HG03280 (cell line): Measurements from ENCODE around the gene MUC15.

Source experiments
- ATAC-seq: cut with Tn5 transposase; IDR thresholded peaks from one replicate; pipeline ENCODE4 v1.9.1; 2021; ENCODE audit warnings: mild to moderate bottlenecking, moderate library complexity; ENCODE audit not compliant: unreplicated experiment

MUC15 gene

DNA sequence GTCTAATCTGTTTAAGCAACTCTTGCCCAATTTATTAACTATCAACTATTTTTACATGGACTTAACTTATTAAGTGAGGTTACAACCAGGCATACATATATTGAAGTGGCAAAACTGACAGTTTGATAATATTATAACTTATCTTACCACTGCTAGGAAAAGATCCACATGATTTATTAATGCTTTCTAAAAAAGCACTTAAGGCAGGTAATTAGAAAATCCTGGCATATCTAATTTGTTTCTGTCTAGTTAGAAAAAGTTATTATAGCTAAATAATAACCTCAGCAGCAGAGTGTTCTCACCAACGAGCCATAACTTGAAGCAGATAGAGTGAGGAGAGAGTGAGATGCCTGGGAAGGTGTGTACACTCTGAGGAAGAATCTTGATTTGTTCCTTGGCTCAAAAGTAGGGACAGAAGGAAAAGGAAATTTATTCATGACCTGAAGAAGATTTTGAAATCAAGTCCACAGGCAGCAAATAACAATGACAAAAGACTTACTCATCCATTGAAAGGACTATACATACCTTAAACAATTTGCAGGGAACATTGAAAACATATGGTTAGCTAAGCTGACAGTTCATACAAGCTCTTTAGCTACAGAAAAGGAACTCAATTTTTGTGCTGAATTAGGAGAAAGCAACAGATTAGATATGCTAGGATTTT lies 7.1 kb upstream of the MUC15 start:
- ATAC-seq = no peak

DNA sequence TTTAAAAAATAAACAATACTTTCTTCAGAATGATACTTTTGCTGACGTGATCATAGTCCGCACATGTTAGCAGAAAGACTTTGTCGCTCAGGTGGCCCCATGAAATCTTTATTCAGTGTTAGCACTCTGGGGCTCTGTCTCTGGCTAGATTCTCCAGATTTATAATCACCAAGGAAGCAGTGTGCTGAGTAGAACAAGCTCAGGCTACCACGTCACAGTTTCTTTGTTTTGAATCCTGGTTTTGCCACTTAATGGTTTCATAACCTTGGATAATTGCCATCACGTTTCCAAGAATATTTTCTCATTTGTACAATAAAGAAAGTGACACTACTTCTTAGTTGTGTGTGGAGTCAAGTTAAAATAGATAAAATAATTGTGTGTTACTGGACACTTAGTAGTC lies 3.9 kb upstream of the MUC15 start:
- no peak for ATAC-seq

DNA sequence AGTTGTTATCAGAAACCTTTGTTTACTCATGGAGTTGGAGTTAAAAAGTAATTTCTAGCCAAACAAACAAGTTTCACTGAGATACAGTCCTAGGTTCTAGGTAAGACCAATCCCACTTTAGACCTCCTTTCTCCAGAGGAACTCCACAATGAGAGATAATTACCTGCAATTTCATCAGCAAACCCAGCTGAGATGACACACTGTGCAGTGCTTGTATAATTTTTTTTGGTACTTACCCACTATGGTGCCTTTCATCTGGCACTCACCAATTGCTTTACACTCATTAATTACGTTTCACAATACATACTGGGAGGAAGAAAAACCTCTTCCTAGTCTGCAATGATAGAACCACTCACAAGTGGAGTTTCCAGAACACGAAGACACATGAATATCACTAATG lies 1.8 kb upstream of the MUC15 start:
- ATAC-seq = no peak

DNA sequence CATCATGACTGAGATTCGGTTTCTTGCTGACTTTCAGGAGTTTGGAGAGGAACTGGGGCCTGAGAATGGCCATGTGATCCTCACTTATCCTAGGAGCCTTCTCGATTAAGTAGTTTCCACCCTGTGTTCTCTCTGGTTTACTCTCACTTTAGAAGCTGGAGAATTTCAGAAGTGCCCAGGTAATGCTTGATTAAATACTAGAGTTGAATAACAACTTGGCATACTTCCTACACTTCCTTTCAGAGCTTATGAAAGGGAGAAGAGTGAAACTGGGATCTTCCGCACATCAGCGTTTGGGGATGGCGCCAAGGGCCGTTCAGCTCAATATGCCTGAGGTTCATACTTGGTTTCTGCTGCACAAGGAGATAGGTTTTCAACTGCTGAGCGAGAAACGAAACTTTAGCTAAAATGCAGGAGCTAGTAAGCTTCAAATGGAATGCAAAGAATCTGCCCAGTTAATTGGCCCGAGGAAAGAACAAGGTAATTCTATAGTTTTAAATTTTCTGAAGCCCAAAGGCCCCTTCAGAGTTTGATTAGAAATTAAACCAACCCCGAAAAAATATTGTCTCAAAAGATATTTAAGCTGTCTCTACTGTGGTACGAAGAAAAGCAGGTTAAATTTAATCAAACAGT lies 823 bp upstream of the MUC15 start:
- no peak for ATAC-seq

DNA sequence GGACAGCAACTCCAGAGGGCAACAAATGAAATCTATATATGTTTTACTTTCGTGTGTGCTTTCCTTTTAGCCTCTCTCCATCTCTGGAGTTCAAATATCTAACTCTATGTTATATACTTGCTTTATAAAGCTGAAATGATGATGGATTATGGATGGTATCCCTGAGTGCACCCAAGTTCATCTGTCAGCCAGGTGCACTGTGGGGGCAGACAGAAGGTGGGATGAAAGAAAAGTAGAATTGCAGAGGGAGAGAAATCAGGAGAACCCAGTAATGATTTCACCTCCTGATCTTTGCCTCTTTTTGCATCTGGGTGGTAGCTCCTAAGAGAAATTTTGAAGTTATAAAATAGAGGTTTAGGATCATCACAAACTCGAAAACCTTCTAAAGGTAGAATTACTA lies 2.4 kb downstream of the MUC15 start:
- no peak for ATAC-seq

DNA sequence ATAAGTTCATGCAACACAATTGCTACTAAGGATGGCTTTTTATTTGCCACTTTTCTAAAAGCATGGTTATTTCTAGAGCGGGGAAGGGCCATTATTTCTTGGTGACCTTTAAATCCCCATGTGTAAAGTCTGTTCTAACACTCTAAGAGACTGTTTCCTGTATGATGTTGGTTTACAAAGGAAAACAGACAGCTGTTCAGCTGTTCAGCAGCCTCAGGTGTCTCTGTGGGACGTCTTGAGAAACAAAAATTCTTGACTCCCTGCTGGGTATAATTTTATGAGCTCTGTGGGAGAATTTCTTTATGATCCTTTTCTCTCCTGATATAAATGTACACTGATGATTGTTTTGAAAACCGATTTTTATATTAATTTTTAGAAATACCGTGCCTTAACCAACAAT lies 13.9 kb downstream of the MUC15 start:
- no peak for ATAC-seq

DNA sequence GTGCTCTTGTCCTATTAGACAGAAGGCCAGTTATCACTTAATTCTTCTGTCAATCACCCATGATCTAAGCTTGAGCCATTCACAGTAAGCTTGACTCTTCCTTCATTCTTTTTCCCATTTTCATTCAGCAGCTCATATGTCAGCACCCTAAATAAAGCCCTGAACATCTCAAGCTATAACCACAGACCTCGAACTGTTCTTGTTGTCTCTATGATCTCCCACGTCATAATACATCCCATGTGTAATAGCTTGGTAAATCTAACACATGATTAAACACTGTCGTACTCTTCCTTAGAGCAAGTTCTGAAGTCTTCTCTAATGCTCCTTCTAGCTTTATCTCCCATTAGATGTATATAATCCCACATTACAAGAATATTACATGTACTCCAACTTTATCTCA lies 14.4 kb downstream of the MUC15 start:
- ATAC-seq = no peak

DNA sequence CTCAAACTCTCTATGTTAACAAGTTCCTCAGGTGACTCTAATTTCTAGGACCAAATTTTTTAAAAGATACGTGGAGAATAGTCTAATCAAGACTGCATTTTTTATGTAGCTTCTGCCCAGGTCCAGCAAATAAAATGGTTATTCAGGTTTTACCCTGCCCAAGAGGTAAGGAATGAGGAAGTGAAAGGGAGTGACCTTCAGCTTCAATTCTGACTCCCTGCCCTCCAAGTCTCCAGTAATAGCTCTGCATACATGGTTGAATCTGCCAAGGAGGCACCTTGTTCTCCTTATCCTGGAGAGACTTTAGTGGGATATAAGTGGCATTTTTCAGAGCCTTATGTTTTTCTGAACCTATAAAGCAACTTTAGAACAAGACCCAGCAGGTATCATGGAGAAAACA lies 15.5 kb downstream of the MUC15 start:
- ATAC-seq = no peak

DNA sequence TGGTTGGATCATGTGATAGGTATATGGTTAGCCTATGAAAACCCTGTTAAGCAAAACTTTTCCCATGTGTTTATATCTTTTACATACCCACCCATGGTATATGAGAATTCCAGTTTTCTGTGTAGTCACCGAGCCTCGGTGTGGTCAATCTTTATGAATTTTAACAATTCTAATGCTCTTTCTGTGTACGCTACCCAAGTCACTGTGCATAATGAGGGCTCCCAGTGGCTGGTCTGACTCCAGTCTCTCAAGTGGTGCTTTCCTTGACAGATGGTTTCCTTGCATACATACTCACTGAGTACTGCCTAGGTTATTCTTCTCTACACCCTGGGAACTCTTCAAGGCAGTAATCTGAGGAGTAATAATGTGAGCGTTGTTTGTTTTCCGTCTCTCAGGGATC lies 17.6 kb downstream of the MUC15 start:
- ATAC-seq = no peak

DNA sequence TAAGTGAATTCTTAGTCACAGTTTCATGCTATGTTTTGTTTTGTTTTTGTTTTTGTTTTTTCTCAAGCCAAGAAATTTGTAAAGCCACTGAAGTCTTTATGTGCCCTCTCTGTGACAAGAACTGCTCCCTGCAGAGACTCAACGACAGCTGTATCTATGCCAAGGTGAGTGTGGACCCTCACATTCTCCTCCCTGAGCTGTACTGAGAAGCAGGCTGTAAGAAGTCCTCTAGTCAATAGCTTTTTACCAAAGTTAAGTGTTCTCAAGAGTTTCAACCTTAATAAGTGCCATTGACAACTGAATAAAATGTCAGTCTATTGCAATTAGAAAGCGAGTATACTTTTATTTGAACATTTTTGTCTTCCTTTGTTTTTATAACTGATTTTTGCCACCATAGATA lies 18.9 kb downstream of the MUC15 start:
- ATAC-seq = no peak

DNA sequence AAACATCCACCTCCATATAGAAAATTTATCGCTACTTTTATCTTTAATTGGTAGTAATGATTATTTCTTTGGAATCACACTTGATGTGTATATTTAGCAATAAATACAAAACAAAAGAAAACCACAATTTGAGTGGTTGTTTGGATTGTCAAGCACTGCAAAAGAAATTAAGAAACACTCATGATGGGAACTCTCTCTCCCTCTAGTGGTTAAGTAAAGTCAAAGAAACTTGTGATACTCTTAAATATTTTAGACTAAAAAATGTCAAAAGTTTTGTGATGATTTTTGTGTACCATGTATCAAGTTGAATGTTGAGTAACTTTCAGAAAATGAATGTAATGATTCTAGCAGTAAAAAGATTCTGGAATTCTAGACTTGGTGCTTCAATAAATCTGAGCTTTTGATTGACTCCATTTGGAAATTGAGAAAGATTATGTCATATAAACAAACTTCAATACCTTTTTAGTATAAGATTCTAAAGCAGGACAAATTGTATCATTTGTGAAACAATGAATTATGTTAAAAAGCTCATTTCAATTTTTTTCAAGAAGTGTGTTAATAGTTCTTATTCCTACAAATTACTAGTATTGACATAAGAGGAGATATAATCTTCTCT lies 20.8 kb downstream of the MUC15 start:
- no peak for ATAC-seq

DNA sequence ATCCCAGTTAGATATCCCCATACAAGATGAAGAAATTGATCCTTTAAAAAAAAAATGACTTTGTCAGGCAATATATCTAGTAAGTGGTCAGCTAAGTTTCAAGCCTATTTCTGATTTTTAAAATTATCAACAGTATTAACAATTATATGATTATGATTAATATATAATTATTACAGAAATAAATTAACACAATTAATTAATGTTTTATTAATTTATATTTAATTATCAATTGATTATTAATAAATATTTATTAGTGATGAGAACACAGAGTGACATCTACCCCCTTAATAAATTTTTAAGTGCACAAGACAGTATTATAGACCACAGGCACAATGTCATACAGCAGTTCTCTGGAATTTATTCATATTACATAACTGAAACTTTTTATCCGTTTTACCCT lies 22.0 kb downstream of the MUC15 start:
- no peak for ATAC-seq

DNA sequence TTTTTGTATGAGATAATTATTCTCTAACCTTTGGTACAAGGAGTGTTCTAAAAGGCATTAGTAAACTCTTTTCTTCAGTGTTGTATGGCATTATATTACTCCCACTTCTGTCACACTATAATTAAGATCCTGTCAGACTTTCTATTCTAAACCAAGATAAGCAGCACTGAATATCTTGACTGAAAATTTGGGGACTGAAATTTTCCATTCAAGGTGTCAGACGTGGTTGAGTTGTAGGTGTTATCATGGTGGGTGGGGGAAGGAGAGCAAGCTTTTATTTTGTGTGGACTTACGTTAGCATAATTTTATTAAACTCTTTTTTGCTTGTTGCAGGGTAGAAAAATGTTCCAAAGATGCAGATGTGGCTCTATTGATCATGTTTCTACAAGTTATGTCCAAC lies 22.9 kb downstream of the MUC15 start:
- ATAC-seq = no peak

DNA sequence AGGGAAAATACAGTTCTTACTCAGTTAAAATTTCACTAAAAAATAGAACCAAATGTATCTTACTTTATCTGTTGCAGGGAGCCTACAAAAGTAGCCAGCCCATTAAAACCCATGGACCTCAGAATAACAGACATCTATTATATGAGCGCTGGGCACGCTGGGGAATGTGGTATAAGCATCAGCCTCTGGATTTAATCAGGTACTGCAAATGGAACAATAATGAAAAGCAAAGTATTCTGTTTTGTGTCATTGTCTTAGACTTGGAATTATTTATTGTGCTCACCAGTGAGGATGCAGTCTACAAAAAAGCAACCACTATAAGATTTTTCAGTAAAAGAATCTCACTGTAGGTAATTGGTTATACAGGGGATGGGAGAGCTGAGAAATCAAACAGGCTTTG lies 30.2 kb downstream of the MUC15 start:
- ATAC-seq = no peak

DNA sequence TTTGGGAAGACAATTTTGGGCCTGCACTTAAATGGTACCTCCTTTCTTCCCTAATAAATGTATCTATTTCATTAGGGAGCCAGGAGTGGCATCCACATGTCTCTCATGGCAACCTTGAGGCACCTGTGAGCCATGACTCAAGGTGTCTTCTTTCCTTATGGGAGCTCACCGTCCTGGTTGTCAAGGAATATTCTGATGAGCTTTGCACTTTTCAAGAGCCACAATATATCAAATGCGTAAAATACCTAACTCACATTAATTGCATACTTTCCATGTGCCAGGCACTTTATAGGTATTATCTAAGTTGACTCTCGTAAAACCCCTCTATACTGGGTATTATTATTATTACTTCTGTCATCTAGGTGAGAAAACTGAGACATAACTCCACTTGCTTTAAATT lies 32.5 kb downstream of the MUC15 start:
- ATAC-seq = no peak

DNA sequence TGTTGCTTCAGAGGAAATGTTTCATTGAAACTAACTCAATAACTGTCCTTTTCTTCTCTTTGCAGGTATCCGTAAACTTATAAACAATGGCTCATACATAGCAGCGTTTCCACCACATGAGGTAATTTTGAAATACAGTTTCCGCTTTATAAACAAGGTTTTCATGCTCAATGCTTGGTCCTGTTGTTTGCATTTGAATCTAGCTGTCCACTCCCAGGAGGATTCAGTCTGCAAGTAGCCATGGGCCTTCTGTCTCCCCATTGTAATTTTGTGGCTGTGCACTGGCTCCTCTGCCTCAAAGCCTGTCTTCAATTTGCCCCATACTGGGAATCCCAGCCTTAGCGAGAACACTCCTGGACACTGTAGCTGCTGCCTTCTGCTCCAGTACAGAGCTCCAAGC lies 34.7 kb downstream of the MUC15 start:
- ATAC-seq = no peak

DNA sequence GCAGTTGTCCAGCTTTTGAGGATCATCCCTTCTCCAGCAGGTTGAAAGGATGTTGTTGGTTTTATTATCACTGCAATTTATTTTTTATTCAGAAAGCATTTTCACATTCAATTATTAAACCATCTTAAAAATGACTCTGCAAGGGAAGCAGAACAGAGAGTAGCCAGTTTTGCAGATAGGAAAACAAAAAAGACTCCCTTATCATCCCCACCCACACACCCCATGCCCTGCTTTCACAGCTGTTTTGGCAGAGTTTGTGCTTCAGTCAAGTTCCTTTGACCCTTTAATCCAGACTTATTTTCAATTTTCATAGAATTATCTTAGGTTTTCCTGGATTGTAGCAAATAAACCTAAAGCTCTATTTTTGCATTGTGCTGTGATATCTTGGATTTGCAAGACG lies 44.4 kb downstream of the MUC15 start:
- ATAC-seq = no peak

DNA sequence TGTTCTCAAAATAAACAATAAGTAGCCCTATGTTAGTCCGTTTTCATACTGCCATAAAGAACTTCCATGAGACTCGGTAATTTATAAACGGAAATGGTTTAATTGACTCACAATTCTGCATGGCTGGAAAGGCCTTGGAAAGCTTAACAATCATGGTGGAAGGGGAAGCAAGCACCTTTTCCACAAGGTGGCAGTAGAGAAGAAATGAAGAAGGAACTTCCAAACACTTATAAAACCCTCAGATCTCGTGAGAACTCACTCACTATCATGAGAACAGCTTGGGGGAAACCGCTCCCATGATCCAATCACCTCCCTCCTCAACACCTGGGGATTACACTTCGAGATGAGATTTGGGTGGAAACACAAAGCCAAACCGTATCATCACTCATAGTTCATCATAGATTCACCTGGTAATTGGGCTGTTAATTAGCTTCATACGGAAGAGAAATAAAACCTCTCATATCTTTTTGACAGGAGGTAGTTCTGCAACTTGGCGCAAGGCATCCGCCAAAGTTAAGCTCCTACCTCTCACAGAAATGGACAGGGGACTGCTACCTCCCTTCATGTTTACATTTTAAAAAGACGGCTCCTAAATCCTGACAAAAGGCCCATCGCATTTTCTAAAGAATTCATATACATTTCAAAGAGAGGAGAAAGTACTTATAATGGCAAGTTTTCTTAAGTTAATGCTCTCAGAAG lies 49.0 kb downstream of the MUC15 start:
- ATAC-seq = no peak

DNA sequence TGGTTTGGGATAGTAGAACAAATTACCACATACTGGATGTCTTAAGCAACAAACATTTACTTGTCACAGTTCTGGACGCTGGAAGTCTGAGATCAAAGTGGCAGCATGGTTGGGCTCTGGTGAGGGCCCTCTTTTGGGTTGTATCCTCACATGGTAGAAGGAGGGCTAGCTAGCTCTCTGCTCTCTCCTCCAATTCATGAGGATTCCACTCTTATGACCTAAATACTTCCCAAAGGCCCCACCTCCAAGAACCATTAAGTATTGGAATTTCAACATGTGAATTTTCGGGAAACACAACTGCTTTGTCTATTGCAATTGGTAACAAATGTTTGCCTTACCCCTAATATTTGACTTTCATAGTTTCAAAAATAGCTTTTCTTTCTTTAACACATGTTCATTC lies 52.6 kb downstream of the MUC15 start:
- ATAC-seq = no peak

DNA sequence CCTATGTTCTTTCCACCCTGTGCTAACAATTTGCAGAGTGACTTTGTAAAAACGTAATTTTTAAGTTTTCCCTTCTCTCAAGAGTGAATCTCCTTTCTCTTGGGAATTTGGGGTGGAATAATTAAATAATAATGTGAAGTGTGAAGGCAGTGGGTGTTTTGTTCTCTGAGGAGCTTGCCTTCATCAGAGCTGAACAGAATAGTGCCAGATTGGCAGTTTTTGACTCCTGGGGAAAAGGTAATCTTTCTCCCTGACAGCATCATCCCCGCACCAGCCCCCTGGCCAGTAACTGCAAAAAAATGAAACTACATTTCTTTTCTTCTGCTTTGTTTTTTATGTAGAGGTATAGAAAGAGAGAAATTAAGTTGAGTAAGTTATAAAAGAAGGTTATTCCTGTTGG lies 59.9 kb downstream of the MUC15 start:
- ATAC-seq = no peak

DNA sequence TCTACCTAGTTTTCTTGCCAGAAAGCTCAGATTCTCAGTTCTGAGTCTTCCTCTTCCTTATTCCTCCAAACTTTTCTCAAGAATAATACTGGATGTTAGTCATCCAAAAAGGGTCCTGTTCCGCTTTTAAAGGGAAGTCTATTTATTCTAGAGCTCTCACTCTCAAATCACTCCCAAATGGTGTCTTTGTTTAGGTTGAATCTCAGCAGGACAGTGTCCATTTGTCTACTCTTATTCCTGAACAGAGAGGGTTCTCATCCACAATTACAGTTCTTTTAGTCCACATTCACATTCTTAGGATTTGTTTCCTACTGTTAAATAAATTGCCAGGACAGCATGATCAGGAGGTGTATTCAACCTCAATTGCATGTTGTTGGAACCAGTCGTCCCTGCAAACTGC lies 61.3 kb downstream of the MUC15 start:
- ATAC-seq = no peak

DNA sequence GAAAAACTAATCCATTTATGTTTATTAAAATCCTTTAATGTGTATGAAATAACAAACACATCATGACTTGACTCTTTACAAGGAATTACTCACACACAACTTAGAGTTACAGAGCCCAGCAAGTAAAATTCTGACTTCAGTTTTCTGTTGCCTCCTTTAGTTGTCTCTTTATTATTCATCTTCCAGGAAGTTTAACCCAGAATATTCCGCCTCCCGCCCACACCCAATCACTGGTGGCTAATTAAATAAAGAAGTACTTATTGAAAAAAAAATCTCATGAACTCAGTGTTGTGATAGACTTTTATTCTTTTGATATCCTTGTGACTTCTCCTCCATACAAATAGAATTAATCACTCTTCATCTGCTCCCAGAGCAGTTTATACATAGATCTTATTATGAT lies 61.9 kb downstream of the MUC15 start:
- ATAC-seq = no peak
